GM12872 (cell line): ENCODE results near the gene SENP6.

Experiments
- CTCF ChIP-seq: IDR thresholded peaks from 3 replicates; pipeline ENCODE4 v1.5.1; 2011; ENCODE audit warnings: low read depth, mild to moderate bottlenecking, low read length, moderate library complexity; ENCODE audit not compliant: insufficient read depth

Gene SENP6

GRCh38 chr6:75611702-75612375, 10.2 kb downstream of the SENP6 start:
- no peak for TF ChIP-seq CTCF

GRCh38 chr6:75612434-75612833, 10.8 kb downstream of the SENP6 start:
- TF ChIP-seq CTCF: no peak

- TF ChIP-seq CTCF: no peak
Observed at GRCh38 chr6:75613056-75613501, 11.4 kb downstream of the SENP6 start.

GRCh38 chr6:75618437-75618836, 16.8 kb downstream of the SENP6 start:
- TF ChIP-seq CTCF: no peak

GRCh38 chr6:75619230-75619899, 17.7 kb downstream of the SENP6 start:
- TF ChIP-seq CTCF: no peak

- no peak for TF ChIP-seq CTCF
Observed at GRCh38 chr6:75620381-75621304, 19.0 kb downstream of the SENP6 start.

- TF ChIP-seq CTCF: no peak
Observed at GRCh38 chr6:75621846-75622245, 20.2 kb downstream of the SENP6 start.
